ENCODE data around the gene MYO1D. TPM values are rescaled to one million over a fixed set of nuclear protein-coding genes. Genes with fewer than 3 reads are reported as not detected.

MYO1D gene
- total and polyA plus RNA-seq, 2 donors (not counting 1 experiment from before 2014, with no cell fraction given): 5.4 to 26.7 TPM

GRCh38 chr17:32622540-32622939 is 254.4 kb downstream of the MYO1D start:
- no peak overlapping the region for H3K9ac ChIP-seq (ENCODE audit: low read length)
- H3K9me3 ChIP-seq (ENCODE audit: control extremely low read depth in 1 of 3, control insufficient read depth in 2 of 3, insufficient read depth in 1 of 3, low read length in 2 of 3): no peaks in the 10 kb centered on the region
- H3K27ac Mint-ChIP-seq: no peak overlapping the region
- no peaks in the 10 kb centered on the region for H3K79me2 ChIP-seq (ENCODE audit: control insufficient read depth, insufficient read depth, low read length)
- no peak for TF ChIP-seq EZH2 (IDR thresholded peaks at IDR 0.05; ENCODE audit: borderline replicate concordance, insufficient read depth, low read depth, low read length, poor library complexity, severe bottlenecking)
- TF ChIP-seq, protein P1, sequence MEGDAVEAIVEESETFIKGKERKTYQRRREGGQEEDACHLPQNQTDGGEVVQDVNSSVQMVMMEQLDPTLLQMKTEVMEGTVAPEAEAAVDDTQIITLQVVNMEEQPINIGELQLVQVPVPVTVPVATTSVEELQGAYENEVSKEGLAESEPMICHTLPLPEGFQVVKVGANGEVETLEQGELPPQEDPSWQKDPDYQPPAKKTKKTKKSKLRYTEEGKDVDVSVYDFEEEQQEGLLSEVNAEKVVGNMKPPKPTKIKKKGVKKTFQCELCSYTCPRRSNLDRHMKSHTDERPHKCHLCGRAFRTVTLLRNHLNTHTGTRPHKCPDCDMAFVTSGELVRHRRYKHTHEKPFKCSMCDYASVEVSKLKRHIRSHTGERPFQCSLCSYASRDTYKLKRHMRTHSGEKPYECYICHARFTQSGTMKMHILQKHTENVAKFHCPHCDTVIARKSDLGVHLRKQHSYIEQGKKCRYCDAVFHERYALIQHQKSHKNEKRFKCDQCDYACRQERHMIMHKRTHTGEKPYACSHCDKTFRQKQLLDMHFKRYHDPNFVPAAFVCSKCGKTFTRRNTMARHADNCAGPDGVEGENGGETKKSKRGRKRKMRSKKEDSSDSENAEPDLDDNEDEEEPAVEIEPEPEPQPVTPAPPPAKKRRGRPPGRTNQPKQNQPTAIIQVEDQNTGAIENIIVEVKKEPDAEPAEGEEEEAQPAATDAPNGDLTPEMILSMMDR (IDR thresholded peaks at IDR 0.05): no peak
- DNase-seq (no peak), ATAC-seq (ENCODE audit: low read depth) (no peak)
- intact Hi-C loops (cut with micrococcal nuclease): no loop called here
- no peak overlapping the region for H3K4me3 Mint-ChIP-seq
- H3K4me1 ChIP-seq (ENCODE audit: control insufficient read depth in 2 of 2, insufficient read depth in 2 of 2, low read length in 2 of 2): no peaks in the 10 kb centered on the region
- H3K9me3 Mint-ChIP-seq (ENCODE audit: insufficient read depth): no peaks in the 10 kb centered on the region
- WGBS (ENCODE audit: insufficient coverage): 95% methylated on average over 2 of the region's 4 CpGs
- no peaks in the 10 kb centered on the region for H3K4me1 Mint-ChIP-seq
- no peaks in the 10 kb centered on the region for H3K27me3 ChIP-seq (replicated peaks in 1 of 4; ENCODE audit: control extremely low read depth in 1 of 4, control insufficient read depth in 3 of 4, insufficient read depth in 4 of 4, low read length in 3 of 4)
- no peaks in the 10 kb centered on the region for H3K36me3 ChIP-seq (replicated peaks in 1 of 2; ENCODE audit: control extremely low read depth in 1 of 2, control insufficient read depth in 1 of 2, extremely low read depth in 1 of 2, insufficient read depth in 2 of 2, low read length in 1 of 2)
- no peak overlapping the region for H3K27ac ChIP-seq (ENCODE audit: low read length in 2 of 2)
- H3K27me3 Mint-ChIP-seq: no peaks in the 10 kb centered on the region
- ChIA-PET CTCF (no interaction called here), POLR2A (no interaction called here)
- H2AFZ ChIP-seq (ENCODE audit: insufficient read depth, low read depth, low read length, poor library complexity, severe bottlenecking): no peak overlapping the region
- no peak overlapping the region for H3K4me2 ChIP-seq (replicated peaks; ENCODE audit: low read depth, low read length, poor library complexity, severe bottlenecking)
- H4K20me1 ChIP-seq (ENCODE audit: control insufficient read depth, insufficient read depth, low read length, poor library complexity, severe bottlenecking): no peaks in the 10 kb centered on the region
- no peak overlapping the region for H3K4me3 ChIP-seq (ENCODE audit: control extremely low read depth in 1 of 5, extremely low read depth in 1 of 5, insufficient read depth in 1 of 5, low read depth in 2 of 5, low read length in 4 of 5)

GRCh38 chr17:32621612-32622312 is 255.2 kb downstream of the MYO1D start:
- Histone ChIP-seq H3K36me3 (replicated peaks in 1 of 2; ENCODE audit: control extremely low read depth in 1 of 2, control insufficient read depth in 1 of 2, extremely low read depth in 1 of 2, insufficient read depth in 2 of 2, low read length in 1 of 2) (no peaks in the 10 kb centered on the region), H3K27me3 (replicated peaks in 1 of 4; ENCODE audit: control extremely low read depth in 1 of 4, control insufficient read depth in 3 of 4, insufficient read depth in 4 of 4, low read length in 3 of 4) (no peaks in the 10 kb centered on the region), H3K27ac (ENCODE audit: low read length in 2 of 2) (no peak overlapping the region), H2AFZ (ENCODE audit: insufficient read depth, low read depth, low read length, poor library complexity, severe bottlenecking) (no peak overlapping the region), H3K4me3 (ENCODE audit: control extremely low read depth in 1 of 5, extremely low read depth in 1 of 5, insufficient read depth in 1 of 5, low read depth in 2 of 5, low read length in 4 of 5) (no peak overlapping the region), H3K79me2 (ENCODE audit: control insufficient read depth, insufficient read depth, low read length) (no peaks in the 10 kb centered on the region), H3K9me3 (ENCODE audit: control extremely low read depth in 1 of 3, control insufficient read depth in 2 of 3, insufficient read depth in 1 of 3, low read length in 2 of 3) (no peaks in the 10 kb centered on the region), H3K9ac (ENCODE audit: low read length) (no peak overlapping the region), H3K4me2 (replicated peaks; ENCODE audit: low read depth, low read length, poor library complexity, severe bottlenecking) (no peak overlapping the region), H3K4me1 (ENCODE audit: control insufficient read depth in 2 of 2, insufficient read depth in 2 of 2, low read length in 2 of 2) (no peaks in the 10 kb centered on the region), H4K20me1 (ENCODE audit: control insufficient read depth, insufficient read depth, low read length, poor library complexity, severe bottlenecking) (no peaks in the 10 kb centered on the region)
- Mint-ChIP-seq H3K4me3 (no peak overlapping the region), H3K9me3 (ENCODE audit: insufficient read depth) (no peaks in the 10 kb centered on the region), H3K27me3 (no peaks in the 10 kb centered on the region), H3K27ac (no peak overlapping the region), H3K4me1 (no peaks in the 10 kb centered on the region)
- DNase-seq (no peak), ATAC-seq (ENCODE audit: low read depth) (no peak)
- TF ChIP-seq, protein P1 (IDR thresholded peaks at IDR 0.05): no peak
- no peak for TF ChIP-seq EZH2 (IDR thresholded peaks at IDR 0.05; ENCODE audit: borderline replicate concordance, insufficient read depth, low read depth, low read length, poor library complexity, severe bottlenecking)
- POLR2A ChIA-PET: no interaction called here
- 96% methylated on average over 2 of the region's 3 CpGs for WGBS (ENCODE audit: insufficient coverage)
- CTCF ChIA-PET: interaction anchor here (0.8 to 1.0 kb wide), 2 partner anchors 138 to 160 kb away, joined by 3 read pairs; no protein-coding TSS in a partner anchor
- intact Hi-C loops (cut with micrococcal nuclease): no loop called here
